ENCODE results near the gene AVPR2.

AVPR2 gene

DNA sequence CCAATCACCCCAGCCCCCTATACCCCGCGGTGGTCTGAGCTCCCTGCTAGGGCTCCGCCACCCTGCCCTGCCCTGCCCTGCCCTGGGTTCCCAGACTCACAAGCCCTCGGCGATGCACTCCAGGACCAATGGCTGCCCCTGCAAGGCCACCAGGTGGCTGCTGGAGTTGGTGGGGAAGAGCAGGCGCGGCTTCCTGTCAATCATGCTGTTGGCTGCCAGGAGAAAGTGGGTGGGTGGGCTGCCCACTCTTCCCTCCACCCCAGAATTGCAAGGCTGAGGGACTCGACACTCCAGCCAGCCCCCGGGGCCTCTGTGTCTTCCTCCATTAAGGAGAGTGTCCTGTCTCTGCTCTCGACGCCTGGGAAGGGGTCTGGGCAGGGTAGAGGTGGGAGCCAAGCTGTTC lies 34.2 kb upstream of the AVPR2 start:
- in situ Hi-C loops (cut with MboI; ENCODE audit: low pct_unique_long_range_greater_than_20kb, low sequenced_read_pairs): no loop called here
- DNase-seq: no peak

- in situ Hi-C loops (cut with MboI; ENCODE audit: low pct_unique_long_range_greater_than_20kb, low sequenced_read_pairs): no loop called here
- DNase-seq: no peak
These were observed 33.6 kb upstream of the AVPR2 start for GRCh38 chrX:153870791-153871360.

- in situ Hi-C loops (cut with MboI; ENCODE audit: low pct_unique_long_range_greater_than_20kb, low sequenced_read_pairs): no loop called here
- DNase-seq: no peak
These were observed 33.0 kb upstream of the AVPR2 start for GRCh38 chrX:153871451-153871850.

- in situ Hi-C loops (cut with MboI; ENCODE audit: low pct_unique_long_range_greater_than_20kb, low sequenced_read_pairs): no loop called here
- no peak for DNase-seq
These were observed 32.3 kb upstream of the AVPR2 start for GRCh38 chrX:153871946-153872878.

GRCh38 chrX:153873282-153874084 lies 31.0 kb upstream of the AVPR2 start:
- in situ Hi-C loops (cut with MboI; ENCODE audit: low pct_unique_long_range_greater_than_20kb, low sequenced_read_pairs): no loop called here
- no peak for DNase-seq

GRCh38 chrX:153874085-153874365 lies 30.4 kb upstream of the AVPR2 start:
- in situ Hi-C loops (cut with MboI; ENCODE audit: low pct_unique_long_range_greater_than_20kb, low sequenced_read_pairs): no loop called here

GRCh38 chrX:153874366-153875125 lies 29.9 kb upstream of the AVPR2 start:
- DNase-seq: no peak
- in situ Hi-C loops (cut with MboI; ENCODE audit: low pct_unique_long_range_greater_than_20kb, low sequenced_read_pairs): no loop called here

More at GRCh38 chrX:153874085-153874365, 30.4 kb upstream of the AVPR2 start:
- DNase-seq: no peak

GRCh38 chrX:153875391-153876111 lies 28.9 kb upstream of the AVPR2 start:
- peak; percentile 86 for DNase-seq
- in situ Hi-C loops (cut with MboI; ENCODE audit: low pct_unique_long_range_greater_than_20kb, low sequenced_read_pairs): no loop called here

DNA sequence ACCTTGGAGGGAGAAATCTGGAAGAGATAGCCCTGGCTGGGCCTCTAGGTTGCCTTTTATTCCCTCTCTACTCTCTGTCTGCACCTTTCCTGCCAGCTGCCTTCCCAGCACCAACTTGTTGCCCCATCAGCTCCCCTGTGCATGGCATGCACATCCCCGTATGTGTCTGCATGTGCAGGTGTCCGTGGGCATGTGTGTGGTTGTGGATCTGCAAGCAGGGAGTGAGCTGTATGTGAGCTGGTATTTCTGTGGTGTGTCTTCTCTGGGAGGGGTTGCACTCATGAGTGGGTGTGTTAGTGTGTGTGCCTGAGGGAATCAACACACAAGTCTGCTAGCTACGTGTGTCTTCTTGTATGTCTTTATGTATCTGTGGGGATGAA lies 28.4 kb upstream of the AVPR2 start:
- no peak for DNase-seq
- in situ Hi-C loops (cut with MboI; ENCODE audit: low pct_unique_long_range_greater_than_20kb, low sequenced_read_pairs): no loop called here

- in situ Hi-C loops (cut with MboI; ENCODE audit: low pct_unique_long_range_greater_than_20kb, low sequenced_read_pairs): no loop called here
- peak; percentile 50 for DNase-seq
These were observed 26.8 kb upstream of the AVPR2 start for GRCh38 chrX:153877571-153878261.

DNA sequence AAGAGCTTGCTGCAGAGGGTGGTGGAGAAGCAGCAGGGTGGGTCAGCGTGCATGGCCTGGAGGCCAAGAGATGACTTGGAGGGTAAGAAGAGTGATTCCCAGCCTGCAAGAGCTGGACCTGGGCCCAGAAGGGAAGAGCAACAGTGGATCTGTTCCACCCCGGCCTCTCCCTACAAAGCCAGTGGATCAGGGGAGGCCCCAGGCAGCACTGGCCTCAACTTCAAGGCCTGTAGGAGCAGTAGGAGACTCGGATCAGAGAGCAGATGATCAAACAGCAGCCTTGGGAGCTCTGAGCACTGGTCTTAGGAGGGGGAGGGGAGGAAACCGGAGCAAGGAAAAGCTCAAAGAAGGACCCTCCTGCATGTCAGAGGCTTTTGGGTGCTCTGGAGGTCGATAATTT lies 26.1 kb upstream of the AVPR2 start:
- DNase-seq: no peak
- in situ Hi-C loops (cut with MboI; ENCODE audit: low pct_unique_long_range_greater_than_20kb, low sequenced_read_pairs): no loop called here

DNA sequence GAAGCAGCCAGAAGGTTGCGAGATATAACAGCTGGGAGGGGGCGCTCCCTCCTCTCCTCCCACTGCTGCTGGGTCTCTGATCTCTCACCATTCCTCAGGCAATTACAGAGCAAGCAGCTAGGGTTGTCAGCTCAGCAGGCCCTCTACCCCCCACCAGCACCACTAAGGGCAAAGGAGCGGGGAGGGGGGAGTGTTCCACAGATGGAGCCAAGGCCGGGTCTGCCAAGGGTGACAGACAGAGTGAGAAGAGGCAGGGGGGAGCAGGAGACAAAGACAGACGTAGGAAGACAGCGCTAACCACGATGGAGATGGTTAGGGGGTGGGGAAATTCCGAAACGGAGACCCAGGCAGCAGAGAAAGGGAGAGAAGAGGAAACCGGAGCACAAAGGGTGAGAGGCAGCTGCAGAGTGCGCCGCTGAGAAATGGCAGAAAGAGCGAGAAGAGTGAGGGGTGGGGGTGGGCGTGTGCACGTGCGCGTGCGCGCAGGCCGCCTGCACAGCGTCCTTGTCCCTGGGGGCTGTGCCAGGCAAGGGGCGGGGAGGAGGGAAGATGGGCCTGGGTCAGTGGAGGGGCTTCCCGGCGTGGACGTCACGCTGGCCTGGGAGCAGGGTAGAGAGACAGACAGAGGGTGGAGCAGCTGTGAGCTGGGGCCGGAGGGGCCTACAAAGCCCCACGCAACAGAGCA lies 25.4 kb upstream of the AVPR2 start:
- in situ Hi-C loops (cut with MboI; ENCODE audit: low pct_unique_long_range_greater_than_20kb, low sequenced_read_pairs): no loop called here
- peak; percentile 45 for DNase-seq

DNA sequence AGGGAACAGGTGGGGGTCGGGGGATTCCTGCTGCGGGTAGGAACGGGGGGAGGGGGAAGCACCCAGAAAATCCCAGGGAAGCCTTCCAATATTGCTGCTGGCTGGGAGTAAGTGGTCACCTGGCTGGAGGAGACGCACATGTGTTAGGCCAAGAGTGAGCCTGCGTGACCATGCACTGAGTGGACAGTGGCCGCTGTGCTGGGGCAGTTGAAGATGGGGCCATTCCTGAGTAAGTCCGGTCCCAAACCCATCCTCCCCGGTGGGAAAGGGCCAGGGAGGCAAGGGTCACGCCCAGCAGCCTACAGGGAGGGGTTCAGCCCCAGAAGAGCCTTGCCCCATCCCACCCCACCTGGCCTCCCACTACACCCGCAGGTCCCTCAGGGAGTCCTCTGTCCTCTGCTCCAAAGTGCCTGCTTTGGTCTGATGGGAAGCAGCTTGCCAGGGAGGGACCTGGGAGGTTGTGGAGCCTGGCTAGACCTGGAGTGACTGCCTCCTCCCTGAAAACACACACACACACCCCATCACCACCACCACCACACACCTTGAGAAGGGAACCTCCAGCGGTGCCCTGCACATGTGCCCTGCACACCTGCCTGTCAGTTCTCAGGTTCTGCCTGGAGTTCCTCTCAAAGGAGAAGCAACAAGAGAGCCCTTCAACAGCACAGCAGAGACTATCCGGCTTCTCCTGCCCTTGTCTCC lies 24.6 kb upstream of the AVPR2 start:
- DNase-seq: no peak
- in situ Hi-C loops (cut with MboI; ENCODE audit: low pct_unique_long_range_greater_than_20kb, low sequenced_read_pairs): no loop called here

DNA sequence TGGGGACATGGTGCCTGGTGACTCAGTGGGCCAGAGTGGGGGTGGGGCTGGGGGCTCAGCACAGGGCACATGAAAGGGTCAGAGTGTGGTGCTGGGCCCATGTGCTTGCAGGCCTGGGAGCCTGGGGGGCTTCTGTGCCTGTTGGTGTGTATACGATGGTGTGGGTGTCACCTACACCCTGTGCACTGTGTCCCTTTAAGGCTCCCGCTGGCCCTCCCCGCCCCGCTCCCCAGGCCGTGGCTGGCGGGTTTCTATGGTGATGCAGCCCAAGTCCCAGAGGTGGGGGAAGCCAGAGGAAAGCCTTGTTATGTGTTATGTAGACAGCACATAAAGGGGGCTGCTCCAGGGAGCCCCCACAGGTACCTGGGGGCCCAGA lies 24.0 kb upstream of the AVPR2 start:
- no peak for DNase-seq
- in situ Hi-C loops (cut with MboI; ENCODE audit: low pct_unique_long_range_greater_than_20kb, low sequenced_read_pairs): no loop called here

DNA sequence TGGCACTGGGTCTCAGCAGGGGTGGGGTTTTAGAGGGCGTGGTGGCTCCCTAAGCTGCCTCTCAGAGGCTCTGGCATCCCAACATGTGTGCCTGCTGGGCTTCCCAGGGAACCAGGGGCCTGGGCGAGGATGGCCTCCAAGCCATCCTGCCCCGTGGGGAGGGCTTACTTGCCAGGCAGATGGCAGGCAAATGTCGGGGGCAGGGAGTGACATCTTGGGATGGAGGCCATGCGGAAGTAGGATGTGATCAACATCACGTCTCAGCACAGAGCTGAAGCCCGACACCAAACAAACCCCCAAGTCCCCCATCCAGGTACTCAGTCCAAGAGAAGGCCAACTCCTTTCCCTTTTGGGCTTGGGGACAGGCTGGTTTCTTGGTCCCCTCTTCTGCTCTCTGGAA lies 23.2 kb upstream of the AVPR2 start:
- DNase-seq: no peak
- in situ Hi-C loops (cut with MboI; ENCODE audit: low pct_unique_long_range_greater_than_20kb, low sequenced_read_pairs): no loop called here

DNA sequence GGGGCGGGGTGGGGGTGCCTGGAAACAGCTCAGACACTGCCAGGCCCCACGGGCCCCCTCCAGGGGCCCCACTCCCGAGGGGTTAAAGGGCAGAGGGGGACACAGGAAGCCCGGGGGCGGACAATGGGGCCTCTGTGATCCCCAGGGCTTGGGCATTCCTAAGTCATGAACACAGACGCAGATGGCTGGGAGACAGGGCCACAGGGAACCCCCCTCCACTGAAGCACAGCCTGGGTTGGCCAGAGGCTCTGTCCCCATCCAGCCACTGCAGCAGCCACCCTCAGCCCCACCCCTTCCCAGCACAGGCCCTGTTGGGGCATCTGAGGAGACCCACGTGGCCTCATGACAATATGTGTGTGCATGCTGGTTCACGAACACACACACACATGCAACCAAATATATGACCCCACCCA lies 22.4 kb upstream of the AVPR2 start:
- DNase-seq: no peak
- in situ Hi-C loops (cut with MboI; ENCODE audit: low pct_unique_long_range_greater_than_20kb, low sequenced_read_pairs): no loop called here

DNA sequence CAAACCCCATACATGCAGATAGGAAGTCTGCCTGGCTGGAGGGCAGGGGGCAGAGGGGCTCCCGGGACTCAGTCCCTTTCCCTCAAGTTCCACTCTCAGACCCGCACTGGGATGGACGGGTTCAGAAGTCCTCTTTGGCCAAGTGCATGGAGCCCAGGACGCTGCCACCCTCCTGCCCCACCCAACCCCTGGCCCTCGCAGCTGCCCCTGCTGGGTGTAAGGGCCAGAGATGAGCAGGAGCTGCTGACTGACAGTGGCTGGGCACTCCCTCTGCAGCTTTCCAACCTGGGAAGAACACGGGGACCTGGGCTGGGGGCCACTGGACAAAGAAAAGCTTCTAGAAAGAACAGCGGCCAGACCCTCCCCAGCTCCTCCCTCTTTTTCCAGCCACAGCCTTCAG lies 21.9 kb upstream of the AVPR2 start:
- no peak for DNase-seq
- in situ Hi-C loops (cut with MboI; ENCODE audit: low pct_unique_long_range_greater_than_20kb, low sequenced_read_pairs): no loop called here

All from KBM-7 (cell line).